ENCODE measurements around the gene ANKS1B. TPM values are rescaled to one million over a fixed set of nuclear protein-coding genes. Genes with fewer than 3 reads are reported as not detected.

ANKS1B gene
- total RNA-seq, 1 donor from 2014 or later = 5.6 TPM

DNA sequence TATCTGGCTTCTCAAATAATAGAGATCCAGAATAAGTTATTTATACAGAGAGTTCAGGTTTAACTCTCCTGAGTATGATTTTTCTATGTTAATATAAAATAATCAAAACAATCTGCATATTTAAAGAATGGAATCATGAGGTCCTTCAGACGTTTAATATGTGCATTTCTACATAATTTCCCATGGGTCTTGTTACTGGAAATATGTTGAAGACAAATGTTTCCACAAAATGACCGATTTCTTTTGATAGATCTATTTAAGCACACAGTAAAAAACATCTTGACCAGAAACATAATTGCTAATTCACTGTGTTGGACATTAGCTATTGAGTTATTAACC lies 957.7 kb downstream of the ANKS1B start:
- H3K4me3 Mint-ChIP-seq = no peak overlapping the region
- no peaks in the 10 kb centered on the region for H3K27me3 Mint-ChIP-seq (ENCODE audit: low read depth)
- H3K36me3 Mint-ChIP-seq (ENCODE audit: low read depth) = no peaks in the 10 kb centered on the region
- H3K27ac Mint-ChIP-seq (ENCODE audit: unreplicated experiment) = no peak overlapping the region
- H3K4me1 Mint-ChIP-seq = peaks cover 4% of the 10 kb centered on the region
- no peak for DNase-seq (ENCODE audit: low read depth, low spot score)
- TF ChIP-seq, protein P1, sequence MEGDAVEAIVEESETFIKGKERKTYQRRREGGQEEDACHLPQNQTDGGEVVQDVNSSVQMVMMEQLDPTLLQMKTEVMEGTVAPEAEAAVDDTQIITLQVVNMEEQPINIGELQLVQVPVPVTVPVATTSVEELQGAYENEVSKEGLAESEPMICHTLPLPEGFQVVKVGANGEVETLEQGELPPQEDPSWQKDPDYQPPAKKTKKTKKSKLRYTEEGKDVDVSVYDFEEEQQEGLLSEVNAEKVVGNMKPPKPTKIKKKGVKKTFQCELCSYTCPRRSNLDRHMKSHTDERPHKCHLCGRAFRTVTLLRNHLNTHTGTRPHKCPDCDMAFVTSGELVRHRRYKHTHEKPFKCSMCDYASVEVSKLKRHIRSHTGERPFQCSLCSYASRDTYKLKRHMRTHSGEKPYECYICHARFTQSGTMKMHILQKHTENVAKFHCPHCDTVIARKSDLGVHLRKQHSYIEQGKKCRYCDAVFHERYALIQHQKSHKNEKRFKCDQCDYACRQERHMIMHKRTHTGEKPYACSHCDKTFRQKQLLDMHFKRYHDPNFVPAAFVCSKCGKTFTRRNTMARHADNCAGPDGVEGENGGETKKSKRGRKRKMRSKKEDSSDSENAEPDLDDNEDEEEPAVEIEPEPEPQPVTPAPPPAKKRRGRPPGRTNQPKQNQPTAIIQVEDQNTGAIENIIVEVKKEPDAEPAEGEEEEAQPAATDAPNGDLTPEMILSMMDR (conservative IDR thresholded peaks at IDR 0.05) = no peak
- peaks cover 4% of the 10 kb centered on the region for H3K9me3 Mint-ChIP-seq

- H3K27ac Mint-ChIP-seq (ENCODE audit: unreplicated experiment) = no peak overlapping the region
- peaks cover 4% of the 10 kb centered on the region for H3K4me1 Mint-ChIP-seq
- H3K27me3 Mint-ChIP-seq (ENCODE audit: low read depth) = no peaks in the 10 kb centered on the region
- DNase-seq (ENCODE audit: low read depth, low spot score) = no peak
- peaks cover 4% of the 10 kb centered on the region for H3K9me3 Mint-ChIP-seq
- no peaks in the 10 kb centered on the region for H3K36me3 Mint-ChIP-seq (ENCODE audit: low read depth)
- TF ChIP-seq, protein P1 (conservative IDR thresholded peaks at IDR 0.05) = no peak
- H3K4me3 Mint-ChIP-seq = no peak overlapping the region
Measured at GRCh38 chr12:99026332-99027054, 958.2 kb downstream of the ANKS1B start.

GRCh38 chr12:99024870-99025269 lies 959.9 kb downstream of the ANKS1B start:
- Mint-ChIP-seq H3K4me1 (peaks cover 4% of the 10 kb centered on the region), H3K9me3 (no peaks in the 10 kb centered on the region), H3K27me3 (ENCODE audit: low read depth) (no peaks in the 10 kb centered on the region), H3K36me3 (ENCODE audit: low read depth) (no peaks in the 10 kb centered on the region), H3K4me3 (no peak overlapping the region), H3K27ac (ENCODE audit: unreplicated experiment) (no peak overlapping the region)
- DNase-seq (ENCODE audit: low read depth, low spot score) = no peak
- TF ChIP-seq, protein P1 (conservative IDR thresholded peaks at IDR 0.05) = no peak

GRCh38 chr12:99024191-99024590 lies 960.5 kb downstream of the ANKS1B start:
- no peak overlapping the region for H3K4me3 Mint-ChIP-seq
- H3K36me3 Mint-ChIP-seq (ENCODE audit: low read depth) = no peaks in the 10 kb centered on the region
- H3K9me3 Mint-ChIP-seq = no peaks in the 10 kb centered on the region
- peaks cover 4% of the 10 kb centered on the region for H3K4me1 Mint-ChIP-seq
- H3K27me3 Mint-ChIP-seq (ENCODE audit: low read depth) = no peaks in the 10 kb centered on the region
- no peak overlapping the region for H3K27ac Mint-ChIP-seq (ENCODE audit: unreplicated experiment)
- TF ChIP-seq, protein P1 (conservative IDR thresholded peaks at IDR 0.05) = no peak
- no peak for DNase-seq (ENCODE audit: low read depth, low spot score)

DNA sequence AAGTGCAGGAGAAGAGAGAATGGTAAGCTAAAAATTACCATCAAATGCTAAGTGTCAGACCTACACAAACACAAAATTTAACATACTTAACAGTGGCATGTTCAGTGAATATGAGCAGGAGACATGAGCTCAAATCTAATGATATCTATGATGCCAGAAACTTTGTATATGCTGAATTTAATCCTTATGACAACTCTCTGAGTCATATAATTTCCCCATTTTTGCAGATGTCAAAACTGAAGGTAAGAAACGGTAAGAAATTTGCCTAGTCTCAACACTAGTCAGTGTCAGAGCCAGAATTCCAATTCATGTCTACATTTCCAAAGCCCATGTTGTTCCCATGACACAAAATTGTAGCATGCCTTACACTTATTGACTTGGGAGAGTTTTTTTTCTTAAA lies 963.9 kb downstream of the ANKS1B start:
- Mint-ChIP-seq H3K36me3 (ENCODE audit: low read depth) (peaks cover 3% of the 10 kb centered on the region), H3K9me3 (peaks cover 2% of the 10 kb centered on the region), H3K4me3 (no peak overlapping the region), H3K4me1 (peaks cover 4% of the 10 kb centered on the region), H3K27me3 (ENCODE audit: low read depth) (no peaks in the 10 kb centered on the region), H3K27ac (ENCODE audit: unreplicated experiment) (no peak overlapping the region)
- TF ChIP-seq, protein P1 (conservative IDR thresholded peaks at IDR 0.05) = no peak
- DNase-seq (ENCODE audit: low read depth, low spot score) = no peak
